Pulmonary artery endothelial cell (primary cell): ENCODE data around the gene GLIPR1L2. TPM values are rescaled to one million over a fixed set of nuclear protein-coding genes. Genes with fewer than 3 reads are reported as not detected.

Source experiments
- DNase-seq: peaks from one replicate; pipeline ENCODE4 v3.0.0-alpha.2; 2011; ENCODE audit warnings: low read depth, low spot score
- total RNA-seq: library from RNA; depleted of rRNA; stranded (reverse); fragments of >200 nt; gene quantifications from 2 replicates; pipeline ENCODE4 v1.2.3, GENCODE V29; 2014

Gene GLIPR1L2
- total RNA-seq, 1 donor from 2014 or later = 0.13 TPM

DNA sequence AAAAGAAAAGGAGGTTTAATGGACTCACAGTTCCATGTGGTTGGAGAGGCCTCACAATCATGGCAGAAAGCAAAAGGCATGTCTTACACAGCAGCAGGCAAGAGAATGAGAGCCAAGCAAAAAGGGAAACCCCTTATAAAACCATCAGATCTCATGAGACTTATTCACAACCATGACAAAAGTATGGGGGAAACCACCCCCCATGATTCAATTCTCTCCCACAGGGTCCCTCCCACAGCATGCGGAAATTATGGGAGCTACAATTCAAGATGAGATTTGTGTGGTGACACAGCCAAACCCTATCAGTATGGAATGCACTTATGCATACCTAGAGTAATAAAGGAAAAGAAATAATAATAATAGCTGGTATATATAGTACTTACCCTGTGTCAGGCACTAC lies 85.2 kb downstream of the GLIPR1L2 start:
- DNase-seq = no peak

DNA sequence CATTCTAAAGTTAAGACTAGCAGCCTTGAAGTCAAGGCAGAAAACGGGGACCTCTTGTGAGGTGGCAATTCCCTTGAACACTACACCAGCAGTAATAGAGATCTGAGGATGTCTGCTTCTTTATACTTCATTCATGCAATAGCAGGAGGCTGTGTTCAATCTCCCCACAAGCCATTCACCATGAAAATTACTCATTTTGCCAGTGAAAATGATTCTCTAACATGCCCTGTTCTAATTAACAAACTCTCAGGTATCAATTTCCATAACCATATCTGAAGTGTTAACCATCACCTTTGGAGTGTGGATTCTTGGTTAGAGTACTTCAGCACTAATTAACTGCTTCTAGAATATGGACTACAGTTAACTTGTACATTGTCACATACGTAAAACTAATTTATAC lies 86.2 kb downstream of the GLIPR1L2 start:
- no peak for DNase-seq

DNA sequence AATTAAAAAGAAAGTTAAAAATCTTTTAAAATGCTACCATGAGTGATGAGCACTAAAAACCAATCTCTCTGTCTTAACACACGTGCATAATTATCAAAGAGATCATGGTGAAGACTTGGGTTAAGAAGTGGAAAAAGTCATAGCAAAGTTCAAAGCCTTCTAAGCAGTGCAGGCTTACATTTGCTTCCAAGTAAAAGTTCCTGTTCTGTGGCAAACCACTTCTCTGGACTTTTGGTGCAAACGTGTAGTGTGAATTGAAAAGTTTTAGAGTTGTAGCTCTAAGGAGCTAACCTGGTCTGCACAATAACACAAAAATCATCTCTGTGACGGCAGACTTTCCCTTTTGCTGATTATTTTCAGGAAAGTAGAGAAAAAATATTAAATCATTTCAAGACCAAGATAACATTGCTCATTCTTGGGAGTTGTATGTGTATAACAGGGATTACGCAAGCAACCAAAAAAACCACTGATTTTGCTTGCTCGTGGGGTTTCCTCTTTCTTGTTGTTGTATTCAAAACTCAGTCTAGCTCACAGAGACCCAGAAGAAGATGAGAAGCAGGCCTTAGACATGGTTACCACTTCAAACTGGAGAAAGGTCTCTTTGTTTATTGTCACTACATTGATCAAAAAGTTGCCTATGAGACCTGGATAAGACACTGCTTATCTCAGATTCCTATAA lies 87.4 kb downstream of the GLIPR1L2 start:
- DNase-seq = no peak

DNA sequence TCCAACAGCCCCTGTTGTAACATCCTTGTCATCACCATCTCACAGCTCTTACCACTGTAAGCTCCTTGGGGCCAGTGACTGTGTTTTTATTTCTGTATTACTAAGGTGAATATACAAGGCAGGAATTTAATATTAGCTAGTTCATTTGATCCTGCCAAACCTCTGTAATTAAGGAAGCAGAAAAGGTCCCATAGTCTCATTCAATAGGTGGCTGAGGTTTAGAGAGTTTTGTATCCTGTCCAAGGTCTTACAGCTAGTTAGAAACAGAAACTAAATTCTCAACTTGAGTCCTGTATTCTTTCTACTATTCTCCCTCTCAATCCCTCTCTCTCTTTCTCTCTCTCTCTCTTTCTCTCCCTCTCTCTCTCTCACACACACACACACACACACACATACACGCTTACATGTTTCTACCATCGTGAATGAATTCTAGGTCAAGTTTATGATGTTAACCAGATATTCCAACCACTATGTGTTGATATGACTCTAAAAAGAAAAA lies 89.1 kb downstream of the GLIPR1L2 start:
- no peak for DNase-seq

DNA sequence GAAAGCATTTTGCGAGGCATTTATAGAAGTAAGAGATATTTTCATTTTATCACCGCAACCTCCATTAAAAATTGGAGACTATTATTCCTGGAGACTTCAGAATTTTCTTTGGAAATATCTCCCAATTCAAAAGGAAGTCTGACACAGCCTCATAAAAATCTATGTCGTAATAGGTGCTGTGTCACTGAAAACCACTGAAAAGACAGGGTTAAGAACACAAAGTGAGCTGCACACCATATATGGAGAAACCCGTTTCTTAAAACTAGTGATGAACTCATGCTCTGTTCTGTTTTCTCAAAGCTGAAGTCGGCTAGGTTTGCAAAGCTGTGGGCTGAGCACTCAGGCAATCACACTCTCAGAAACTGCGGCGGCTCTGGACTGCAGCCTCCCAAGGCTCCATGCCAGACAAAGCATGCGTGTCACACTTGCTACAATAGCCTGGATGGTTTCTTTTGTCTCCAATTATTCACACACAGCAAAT lies 89.6 kb downstream of the GLIPR1L2 start, which contains the start of gene GLIPR1:
Gene GLIPR1, plus strand, starts transcription at position 287 of the 481 bp plus-strand sequence. Its CDS starts 126 bp downstream, at position 413.
- peak; percentile 85 for DNase-seq

DNA sequence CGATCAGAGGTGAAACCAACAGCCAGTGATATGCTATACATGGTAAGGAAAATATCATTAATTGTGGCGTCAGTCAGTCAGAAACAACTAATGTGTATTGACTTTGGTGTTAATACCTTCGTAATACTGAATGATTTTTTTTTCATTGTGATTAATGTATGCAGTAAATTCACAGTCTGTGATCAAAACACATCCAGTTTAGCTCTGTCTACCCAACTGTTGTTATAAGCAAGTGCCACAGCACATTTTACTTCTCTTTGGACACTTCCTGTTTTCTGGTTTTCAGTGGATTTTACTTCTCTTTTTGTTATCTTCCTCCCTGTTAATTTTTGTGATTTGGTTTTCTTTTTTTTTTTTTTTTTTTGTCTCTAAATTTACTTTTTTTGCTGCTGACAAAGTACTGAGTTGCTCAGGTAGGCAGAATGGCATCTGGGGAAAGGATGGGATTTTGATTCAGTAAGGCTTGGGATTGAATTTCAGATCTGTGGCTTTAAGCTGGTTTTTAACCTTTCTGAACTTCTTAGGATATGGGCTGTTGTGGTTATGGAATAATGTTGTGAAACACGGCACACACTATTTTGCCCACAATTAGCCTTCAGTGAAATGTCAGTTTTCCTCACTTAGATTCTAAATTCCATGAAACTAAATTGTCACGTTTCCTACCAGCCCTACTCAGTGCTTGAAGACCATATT lies 90.3 kb downstream of the GLIPR1L2 start:
- DNase-seq = no peak

DNA sequence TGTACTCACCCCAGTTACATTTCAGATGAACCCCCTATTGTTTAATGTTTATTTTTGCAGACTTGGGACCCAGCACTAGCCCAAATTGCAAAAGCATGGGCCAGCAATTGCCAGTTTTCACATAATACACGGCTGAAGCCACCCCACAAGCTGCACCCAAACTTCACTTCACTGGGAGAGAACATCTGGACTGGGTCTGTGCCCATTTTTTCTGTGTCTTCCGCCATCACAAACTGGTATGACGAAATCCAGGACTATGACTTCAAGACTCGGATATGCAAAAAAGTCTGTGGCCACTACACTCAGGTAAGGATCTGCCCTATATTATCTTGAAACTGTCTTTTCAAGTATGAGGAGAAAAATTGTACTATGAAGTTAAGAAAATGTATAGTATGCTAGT lies 90.9 kb downstream of the GLIPR1L2 start:
- no peak for DNase-seq

Other genes starting within 250 kb of the GLIPR1L2 start
- gene KCNC2, start 181.2 kb upstream of the GLIPR1L2 start, total RNA-seq = not detected in 2 replicates
- 1.7 and 2.0 TPM in 2 replicates for gene CAPS2, start 60.8 kb upstream of the GLIPR1L2 start, total RNA-seq
- gene GLIPR1L1, start 56.4 kb upstream of the GLIPR1L2 start, total RNA-seq = not detected in 2 replicates
- gene GLIPR1, start 89.7 kb downstream of the GLIPR1L2 start, total RNA-seq = 79.3 and 96.8 TPM in 2 replicates
- gene KRR1, start 120.5 kb downstream of the GLIPR1L2 start, total RNA-seq = 39.4 and 61.2 TPM in 2 replicates